Measurements from ENCODE around the gene BUB1. TPM values are rescaled to one million over a fixed set of nuclear protein-coding genes. Genes with fewer than 3 reads are reported as not detected.
"Not testable (repeated sequence)": the region's sequence is repeated elsewhere in the genome, so short reads cannot be mapped to it uniquely, and the experiment has no call there.

BUB1 gene
- total RNA-seq, 2 experiments from 2014 or later = 102 to 111 TPM

GRCh38 chr2:110639972-110640371 lies 37.9 kb downstream of the BUB1 start:
- Mint-ChIP-seq H3K36me3 (ENCODE audit: low read depth) (peaks cover 63% of the 10 kb centered on the region), H3K27me3 (no peaks in the 10 kb centered on the region), H3K4me1 (ENCODE audit: low read depth) (no peaks in the 10 kb centered on the region), H3K9me3 (no peaks in the 10 kb centered on the region), H3K27ac (no peak overlapping the region), H3K4me3 (no peak overlapping the region)
- POLR2A ChIA-PET = interaction anchor here (1.1 kb wide), 1 partner anchor 9 kb away, joined by 3 read pairs; no protein-coding TSS in a partner anchor
- intact Hi-C loops (cut with micrococcal nuclease) = no loop called here
- ATAC-seq = no peak
- no peak for DNase-seq
- no peak for TF ChIP-seq CTCF (IDR thresholded peaks at IDR 0.05)
- CTCF ChIA-PET = interaction anchor here (1.0 kb wide), 1 partner anchor 14 kb away, joined by 3 read pairs; no protein-coding TSS in a partner anchor

GRCh38 chr2:110638952-110639695 lies 38.7 kb downstream of the BUB1 start:
- ChIA-PET CTCF (interaction anchor here (1.0 kb wide), 1 partner anchor 15 kb away, joined by 3 read pairs; no protein-coding TSS in a partner anchor), POLR2A (no interaction called here)
- no peak overlapping the region for H3K27ac Mint-ChIP-seq
- peaks cover 63% of the 10 kb centered on the region for H3K36me3 Mint-ChIP-seq (ENCODE audit: low read depth)
- no peaks in the 10 kb centered on the region for H3K4me1 Mint-ChIP-seq (ENCODE audit: low read depth)
- TF ChIP-seq CTCF (IDR thresholded peaks at IDR 0.05) = no peak
- H3K27me3 Mint-ChIP-seq = no peaks in the 10 kb centered on the region
- no peaks in the 10 kb centered on the region for H3K9me3 Mint-ChIP-seq
- H3K4me3 Mint-ChIP-seq = no peak overlapping the region
- DNase-seq (no peak), ATAC-seq (no peak)
- intact Hi-C loops (cut with micrococcal nuclease) = no loop called here

- H3K27ac Mint-ChIP-seq = no peak overlapping the region
- DNase-seq = no peak
- no peaks in the 10 kb centered on the region for H3K9me3 Mint-ChIP-seq
- H3K27me3 Mint-ChIP-seq = no peaks in the 10 kb centered on the region
- intact Hi-C loops (cut with micrococcal nuclease) = no loop called here
- TF ChIP-seq CTCF (IDR thresholded peaks at IDR 0.05) = no peak
- ChIA-PET CTCF (no interaction called here), POLR2A (no interaction called here)
- H3K4me3 Mint-ChIP-seq = no peak overlapping the region
- H3K4me1 Mint-ChIP-seq (ENCODE audit: low read depth) = no peaks in the 10 kb centered on the region
- ATAC-seq = no peak
- H3K36me3 Mint-ChIP-seq (ENCODE audit: low read depth) = peaks cover 60% of the 10 kb centered on the region
Measured at GRCh38 chr2:110638004-110638403, 39.9 kb downstream of the BUB1 start.

- no peak for TF ChIP-seq CTCF (IDR thresholded peaks at IDR 0.05)
- CTCF ChIA-PET = no interaction called here
- Mint-ChIP-seq H3K27me3 (no peaks in the 10 kb centered on the region), H3K4me1 (ENCODE audit: low read depth) (no peaks in the 10 kb centered on the region), H3K9me3 (no peaks in the 10 kb centered on the region), H3K27ac (no peak overlapping the region), H3K36me3 (ENCODE audit: low read depth) (peaks cover 56% of the 10 kb centered on the region), H3K4me3 (no peak overlapping the region)
- POLR2A ChIA-PET = no interaction called here
- ATAC-seq (no peak), DNase-seq (no peak)
- intact Hi-C loops (cut with micrococcal nuclease) = no loop called here
Measured at GRCh38 chr2:110637093-110637492, 40.8 kb downstream of the BUB1 start.

- H3K27me3 Mint-ChIP-seq; intact Hi-C loops (cut with micrococcal nuclease); H3K4me1 Mint-ChIP-seq (ENCODE audit: low read depth); H3K9me3 Mint-ChIP-seq; CTCF ChIA-PET; H3K4me3 Mint-ChIP-seq; DNase-seq; ATAC-seq; H3K27ac Mint-ChIP-seq: not testable (repeated sequence)
- peaks cover 49% of the 10 kb centered on the region for H3K36me3 Mint-ChIP-seq (ENCODE audit: low read depth)
- POLR2A ChIA-PET = interaction anchor here (1.2 kb wide), 1 partner anchor 13 kb away, joined by 3 read pairs; no protein-coding TSS in a partner anchor
Measured at GRCh38 chr2:110635949-110636628, 41.8 kb downstream of the BUB1 start.

- CTCF ChIA-PET; H3K9me3 Mint-ChIP-seq; H3K4me1 Mint-ChIP-seq (ENCODE audit: low read depth); H3K27me3 Mint-ChIP-seq; H3K27ac Mint-ChIP-seq; DNase-seq; ATAC-seq; POLR2A ChIA-PET; intact Hi-C loops (cut with micrococcal nuclease); H3K4me3 Mint-ChIP-seq; H3K36me3 Mint-ChIP-seq (ENCODE audit: low read depth): not testable (repeated sequence)
Measured at GRCh38 chr2:110627348-110627747, 50.5 kb downstream of the BUB1 start.

GRCh38 chr2:110619326-110619939 lies 58.4 kb downstream of the BUB1 start:
- H3K27me3 Mint-ChIP-seq = not testable (repeated sequence)

GRCh38 chr2:110613927-110614326 lies 63.9 kb downstream of the BUB1 start:
- H3K27ac Mint-ChIP-seq; DNase-seq; H3K4me3 Mint-ChIP-seq; CTCF ChIA-PET; H3K27me3 Mint-ChIP-seq; H3K36me3 Mint-ChIP-seq (ENCODE audit: low read depth); ATAC-seq; POLR2A ChIA-PET; intact Hi-C loops (cut with micrococcal nuclease); H3K9me3 Mint-ChIP-seq; H3K4me1 Mint-ChIP-seq (ENCODE audit: low read depth): not testable (repeated sequence)

More at GRCh38 chr2:110619326-110619939, 58.4 kb downstream of the BUB1 start:
- H3K36me3 Mint-ChIP-seq (ENCODE audit: low read depth); H3K4me3 Mint-ChIP-seq; CTCF ChIA-PET; H3K27ac Mint-ChIP-seq; POLR2A ChIA-PET; DNase-seq; H3K4me1 Mint-ChIP-seq (ENCODE audit: low read depth); H3K9me3 Mint-ChIP-seq; ATAC-seq; intact Hi-C loops (cut with micrococcal nuclease): not testable (repeated sequence)

Data from activated CD8-positive, alpha-beta T cell treated with anti-CD3 and anti-CD28 coated beads for 36 hours (primary cell).